SK-MEL-5 (cell line): ENCODE data around the gene TAF4B. TPM values are rescaled to one million over a fixed set of nuclear protein-coding genes. Genes with fewer than 3 reads are reported as not detected.
"Not testable (repeated sequence)": the region's sequence is repeated elsewhere in the genome, so short reads cannot be mapped to it uniquely, and the experiment has no call there.

ENCODE experiments used
- DNase-seq: peaks from one replicate; pipeline ENCODE4 v3.0.0-alpha.2; 2016; ENCODE audit warnings: low read depth, low spot score
- in situ Hi-C: cut with HindIII; loops from 2 replicates; pipeline ENCODE4 v1.10.0; 2016; ENCODE audit warnings: low sequenced_read_pairs, high pct_unique_total_duplicates, low pct_unique_long_range_greater_than_20kb
- small RNA-seq, 2 experiments: library from RNA; depleted of rRNA; stranded (forward); fragments of <200 nt; gene quantifications; one replicate each; pipeline ENCODE3, GENCODE V24; 2014
- total RNA-seq: library from RNA; depleted of rRNA; stranded (reverse); fragments of >200 nt; shearing (Covaris generic); gene quantifications from 2 replicates; pipeline ENCODE4 v1.2.3, GENCODE V29; 2014; rRNA removed

Gene TAF4B
- total RNA-seq, 1 experiment from 2014 or later: 14.1 TPM

DNA sequence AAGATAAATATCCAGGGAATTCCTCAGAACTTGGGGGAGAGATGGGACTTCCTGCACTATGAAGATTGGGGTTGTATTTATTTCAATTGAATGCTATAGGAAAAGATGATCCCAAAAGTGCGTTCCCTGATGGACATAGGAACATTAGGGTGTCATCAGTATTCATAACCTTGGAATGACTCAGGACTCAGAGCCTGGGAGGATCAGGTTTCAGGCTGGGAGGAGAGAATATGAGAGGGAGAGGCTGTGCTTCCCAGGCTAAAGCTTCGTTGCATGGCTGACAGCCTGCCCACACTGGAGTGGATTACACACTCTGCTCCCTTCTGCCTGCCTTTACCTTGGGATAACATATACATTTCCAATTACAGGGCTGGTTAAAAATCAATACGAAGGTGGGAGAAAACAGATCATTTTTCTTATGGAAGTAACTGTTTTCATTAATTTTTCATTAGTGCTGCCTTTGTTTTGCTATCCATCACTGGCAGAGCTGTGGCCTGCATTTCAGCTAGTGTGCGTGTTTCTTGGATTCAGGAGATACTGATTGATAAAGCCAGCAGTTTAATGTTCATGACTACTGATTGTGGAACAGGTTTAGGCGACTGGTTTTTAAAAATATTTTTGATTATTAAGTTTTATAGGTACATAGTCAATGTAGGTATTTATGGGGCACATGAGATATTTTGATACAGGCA, 203.4 kb downstream of the TAF4B start:
- peak; percentile 17 for DNase-seq
- in situ Hi-C loops: no loop called here

DNA sequence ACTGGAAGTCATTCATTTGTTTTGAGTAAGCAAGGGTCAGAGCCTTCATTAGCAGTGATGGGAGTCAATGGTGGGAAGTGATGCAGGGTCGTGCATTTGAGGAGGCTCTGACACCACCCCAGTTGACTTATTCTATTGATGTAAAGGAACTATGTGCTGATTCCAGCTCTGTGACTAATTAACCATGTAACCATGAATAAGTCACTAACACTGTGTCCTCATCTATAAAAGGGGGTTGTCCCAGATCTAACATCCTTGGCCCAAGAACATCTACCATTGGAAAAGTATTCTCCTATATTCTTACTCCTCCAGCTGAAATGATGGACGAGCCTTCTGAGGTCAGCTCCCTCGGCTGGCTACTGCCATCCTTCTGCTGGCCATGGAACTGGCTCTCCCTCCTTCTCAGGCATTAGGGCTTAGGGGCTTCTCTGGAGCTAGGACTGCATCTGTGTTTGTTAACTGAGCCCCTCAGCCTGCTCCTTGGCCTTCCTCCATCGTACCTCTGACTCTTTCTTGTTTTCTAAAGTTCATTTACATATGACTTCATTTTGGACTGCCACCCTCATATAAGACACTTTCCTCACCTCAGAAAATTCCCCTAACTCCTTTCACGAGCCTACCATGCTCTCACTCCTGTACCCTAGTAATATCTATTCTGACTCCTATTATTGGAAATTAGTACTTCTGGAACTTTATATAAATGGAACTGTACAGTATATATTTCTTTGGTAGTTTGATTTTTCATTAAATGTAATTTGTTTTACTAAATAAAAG, 206.6 kb downstream of the TAF4B start:
- no peak for DNase-seq
- in situ Hi-C loops: no loop called here

DNA sequence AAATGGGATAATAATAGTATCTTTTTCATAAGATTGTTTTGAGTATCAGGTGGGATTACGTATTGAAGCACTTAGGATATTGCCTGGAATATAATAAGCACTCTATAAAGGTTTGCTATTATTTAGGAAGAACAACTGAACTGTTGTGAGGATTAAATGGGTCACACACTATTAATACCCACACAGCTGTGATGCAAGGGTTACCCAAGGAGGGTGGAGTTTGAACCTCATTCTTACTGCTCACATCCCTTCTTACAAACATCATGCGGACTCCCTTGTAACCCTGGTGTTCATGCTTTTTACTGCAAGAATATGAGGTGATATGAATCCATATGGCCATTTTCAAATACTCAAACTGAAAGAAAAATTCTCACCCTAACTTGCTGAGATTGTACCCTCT, 208.6 kb downstream of the TAF4B start:
- DNase-seq: no peak
- in situ Hi-C loops: no loop called here

DNA sequence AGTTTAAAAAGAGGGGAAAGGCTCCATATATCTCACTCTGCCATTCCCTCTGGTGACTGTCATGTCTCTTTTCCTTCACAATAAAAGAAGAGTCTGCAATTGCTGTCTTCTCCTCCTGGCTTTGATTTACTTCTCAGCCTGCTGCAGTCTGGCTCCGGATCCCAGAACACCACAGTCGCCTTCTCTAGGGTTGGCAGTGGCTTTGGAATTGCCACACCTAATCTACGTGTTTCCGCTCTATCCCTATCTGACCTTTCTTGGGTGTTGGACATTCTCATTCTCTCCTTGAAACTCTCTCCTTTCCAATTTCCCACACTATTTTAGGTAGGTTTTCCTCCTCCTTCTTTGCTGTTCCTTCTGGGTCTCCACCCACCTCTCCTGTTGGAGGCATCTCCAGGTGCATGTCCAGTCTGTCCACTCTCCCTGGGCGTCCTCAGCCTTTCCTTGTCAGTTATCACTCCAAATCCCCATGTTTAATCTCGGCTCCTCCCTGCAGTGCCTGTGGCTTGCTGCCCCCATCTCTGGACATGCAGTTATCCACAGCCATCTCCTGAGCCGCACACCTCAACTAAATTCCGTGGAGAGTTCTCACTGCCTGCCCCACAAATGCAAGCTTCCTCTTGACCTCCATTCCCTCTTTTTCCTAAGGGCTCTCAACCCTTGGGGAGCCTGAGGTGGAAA, 209.3 kb downstream of the TAF4B start:
- DNase-seq: no peak
- in situ Hi-C loops: no loop called here

DNA sequence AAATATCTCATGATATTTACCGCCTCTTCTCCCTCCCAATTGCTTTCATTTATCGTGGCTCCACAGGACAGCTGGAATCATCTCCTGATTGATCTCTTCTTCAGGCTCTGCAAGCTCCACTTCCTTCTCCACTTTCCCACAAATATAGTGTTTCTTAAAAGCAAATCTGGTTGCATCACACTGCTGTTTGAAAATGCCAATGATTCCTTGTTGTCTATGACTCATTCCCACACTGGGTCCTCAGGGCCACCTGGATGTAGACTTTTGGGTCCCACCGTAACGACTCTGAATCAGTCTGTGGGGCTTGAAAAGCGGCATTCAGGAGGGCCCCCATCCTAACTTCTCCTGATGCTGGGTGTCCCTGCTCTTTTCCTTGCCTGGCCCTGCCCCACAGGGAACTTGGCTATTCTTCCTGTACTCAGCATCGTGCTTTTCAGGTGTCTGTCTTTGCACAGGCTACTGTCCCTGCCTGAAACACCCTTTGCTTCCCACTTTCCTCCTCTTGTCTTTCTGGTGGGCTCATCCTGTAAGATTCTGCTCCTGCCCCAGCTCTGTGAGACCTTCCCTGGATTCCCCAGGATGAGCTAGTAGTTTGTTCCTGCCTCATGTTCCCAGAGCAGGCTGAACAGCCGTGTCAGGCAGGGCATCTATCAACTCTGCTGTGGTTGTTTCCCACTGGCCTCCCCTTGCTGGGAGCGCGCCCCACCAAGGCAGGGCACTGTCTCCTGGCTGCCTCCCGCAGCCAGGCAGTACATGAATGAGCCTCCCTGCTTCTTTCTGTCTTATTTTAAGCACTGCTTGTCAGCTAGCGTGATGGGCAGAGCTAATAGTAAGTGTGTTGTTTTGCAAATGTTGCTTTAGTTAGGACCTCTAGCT, 210.2 kb downstream of the TAF4B start:
- no peak for DNase-seq
- in situ Hi-C loops: no loop called here

DNA sequence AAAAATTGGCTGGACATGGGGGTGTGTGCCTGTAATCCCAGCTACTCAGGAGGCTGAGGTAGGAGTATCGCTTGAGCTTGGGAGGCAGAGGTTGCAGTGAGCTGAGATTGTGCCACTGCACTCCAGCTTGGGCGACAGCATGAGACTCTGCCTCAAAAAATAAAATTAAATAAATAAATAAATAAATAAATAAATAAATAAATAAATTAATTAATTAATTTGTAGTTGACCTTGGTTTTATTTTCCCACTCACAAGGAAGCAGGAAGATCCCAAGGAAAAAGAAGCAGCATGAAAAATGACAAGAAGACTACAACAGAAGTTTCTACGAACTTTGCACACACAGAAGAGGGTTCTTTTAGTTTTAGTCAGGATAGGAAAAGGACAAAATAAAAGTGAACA, 211.4 kb downstream of the TAF4B start:
- in situ Hi-C loops, DNase-seq: not testable (repeated sequence)

DNA sequence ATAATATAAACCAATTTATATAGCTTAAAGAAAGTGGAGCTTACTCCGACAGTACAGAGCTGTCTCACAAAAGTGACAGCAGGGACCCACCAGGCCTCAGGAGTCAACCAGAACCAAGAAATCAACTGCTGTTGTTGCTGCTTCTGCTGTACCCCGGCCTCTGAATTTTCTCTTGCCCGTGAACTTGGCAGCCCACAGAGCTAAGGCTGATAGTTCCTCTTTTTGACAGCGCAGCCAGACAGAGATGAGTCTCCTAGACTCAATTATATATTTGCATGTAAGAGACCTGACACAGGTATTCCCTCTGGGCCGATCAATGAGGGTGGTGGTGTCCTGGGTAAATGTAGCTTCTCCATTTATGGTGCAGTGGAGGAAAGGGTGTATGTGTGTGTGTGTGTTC, 212.7 kb downstream of the TAF4B start:
- DNase-seq: no peak
- in situ Hi-C loops: no loop called here

DNA sequence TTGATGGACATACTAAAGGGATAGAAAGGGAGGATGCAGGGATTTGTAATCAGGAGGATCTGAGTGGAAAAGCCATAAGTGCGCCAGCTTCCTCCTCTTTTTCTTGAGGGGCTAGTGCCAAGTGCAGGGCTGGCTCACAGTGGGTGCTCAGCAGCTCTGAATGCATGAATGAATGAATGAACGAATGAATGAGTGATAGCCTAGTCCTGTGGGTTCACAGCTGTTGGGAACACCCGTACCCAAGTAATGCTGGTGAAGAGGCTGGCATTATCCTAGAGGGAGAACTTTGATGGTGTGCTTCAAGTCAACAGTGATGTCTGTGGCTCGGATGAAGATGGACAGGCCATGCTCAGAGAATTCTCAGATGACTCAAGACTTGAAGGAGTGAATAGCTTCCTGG, 213.3 kb downstream of the TAF4B start:
- no peak for DNase-seq
- in situ Hi-C loops: no loop called here

DNA sequence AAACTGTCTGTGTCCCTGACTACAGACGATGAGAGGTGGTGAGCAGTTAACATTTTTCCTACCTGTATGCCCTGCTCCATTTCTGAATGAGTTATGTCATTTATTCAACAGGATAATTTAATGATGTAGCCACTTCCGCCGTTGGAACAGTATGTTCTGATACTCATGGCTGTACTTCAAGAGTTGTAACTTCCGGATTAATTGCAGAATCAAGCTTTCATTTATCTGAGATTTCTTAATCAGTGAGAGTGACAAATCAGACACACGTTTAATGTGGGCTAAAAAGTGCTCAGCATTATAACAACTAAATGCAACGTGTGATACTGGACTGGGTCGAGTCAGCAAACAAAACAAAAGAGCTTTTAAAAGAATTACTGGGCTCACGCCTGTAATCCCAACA, 214.4 kb downstream of the TAF4B start:
- in situ Hi-C loops: no loop called here

More for the DNA sequence above, 214.4 kb downstream of the TAF4B start:
- DNase-seq: no peak

Small RNA genes within 50 kb of the gene (small RNA-seq; reads per million reads assigned to genes)
- 0 reads per million in 2 experiments for gene RNU6-1289P

Other genes starting within 250 kb of the TAF4B start
- 71.5 and 81.6 TPM in 2 replicates for gene SS18, start 135.8 kb upstream of the TAF4B start, total RNA-seq
- gene PSMA8, start 92.6 kb upstream of the TAF4B start, total RNA-seq: not detected in 2 replicates